K562 (cell line): Measurements from ENCODE around the gene LRRC74B. TPM values are rescaled to one million over a fixed set of nuclear protein-coding genes. Genes with fewer than 3 reads are reported as not detected.

Source experiments
- E2F3 ChIP-seq: fragments of 250-450 bp; sonication (Bioruptor Pico); IDR thresholded peaks from 2 replicates; pipeline ENCODE4 v1.4.0; 2020; ENCODE audit warnings: mild to moderate bottlenecking
- FIP1L1 ChIP-seq: fragments of 200-400 bp; formaldehyde crosslinking; IDR thresholded peaks from 2 replicates; pipeline ENCODE4 v1.6.1; 2018; ENCODE audit warnings: mild to moderate bottlenecking, low read depth, low read length; ENCODE audit not compliant: poor library complexity, severe bottlenecking
- GTF2A2 ChIP-seq: IDR thresholded peaks from 2 replicates; pipeline ENCODE4 v1.6.1; 2016; ENCODE audit warnings: mild to moderate bottlenecking, missing genetic modification characterization, missing compliant biosample characterization
- HDAC3 ChIP-seq: fragments of 450-650 bp; IDR thresholded peaks from 2 replicates; pipeline ENCODE4 v1.6.1; 2018; ENCODE audit warnings: borderline replicate concordance, mild to moderate bottlenecking, moderate library complexity; ENCODE audit not compliant: partially characterized antibody
- HIVEP1 ChIP-seq: fragments of 250-450 bp; sonication (Bioruptor Pico); IDR thresholded peaks from 2 replicates; pipeline ENCODE4 v1.4.0; 2020; ENCODE audit warnings: mild to moderate bottlenecking
- ID3 ChIP-seq, 2 experiments: fragments of 250-450 bp in 1 of 2; fragments of 450-650 bp in 1 of 2; sonication (Bioruptor Pico) in 1 of 2; IDR thresholded peaks; 2 replicates each; pipeline versions ENCODE4 v1.6.1 to v1.8.0; 2016 to 2021; ENCODE audit warnings: mild to moderate bottlenecking in 2 of 2, moderate library complexity in 2 of 2, missing compliant biosample characterization in 1 of 2, missing genetic modification characterization in 1 of 2
- IRF1 ChIP-seq: sonication (generic); formaldehyde crosslinking; IDR thresholded peaks from 2 replicates; pipeline ENCODE4 v1.8.0; 2022; ENCODE audit warnings: missing genetic modification reagents, mild to moderate bottlenecking, borderline replicate concordance
- KLF1 ChIP-seq: fragments of 450-650 bp; IDR thresholded peaks from 2 replicates; pipeline ENCODE4 v1.6.1; 2016; ENCODE audit warnings: missing genetic modification characterization, missing compliant biosample characterization
- MAFK ChIP-seq: IDR thresholded peaks from 2 replicates; pipeline ENCODE4 v1.6.1; 2011; ENCODE audit warnings: low read length, improper control_type of control experiment
- MTF1 ChIP-seq: fragments of 250-450 bp; sonication (Bioruptor Pico); IDR thresholded peaks from 2 replicates; pipeline ENCODE4 v1.9.0; 2021; ENCODE audit warnings: moderate library complexity, mild to moderate bottlenecking, inconsistent platforms, borderline replicate concordance
- NCOA6 ChIP-seq: fragments of 450-650 bp; IDR thresholded peaks from 2 replicates; pipeline ENCODE4 v1.6.1; 2017; ENCODE audit warnings: mild to moderate bottlenecking
- NFXL1 ChIP-seq: fragments of 450-650 bp; formaldehyde crosslinking; IDR thresholded peaks from 2 replicates; pipeline ENCODE4 v1.4.0; 2021; ENCODE audit warnings: mild to moderate bottlenecking
- NR4A1 ChIP-seq, 2 experiments: fragments of 250-450 bp in 1 of 2; fragments of 450-650 bp in 1 of 2; sonication (Bioruptor Pico) in 1 of 2; IDR thresholded peaks; 2 replicates each; pipeline versions ENCODE4 v1.4.0 to v1.6.1; 2016 to 2020; ENCODE audit warnings: mild to moderate bottlenecking in 2 of 2, missing compliant biosample characterization in 1 of 2, missing genetic modification characterization in 1 of 2, moderate library complexity in 1 of 2
- PKNOX1 ChIP-seq: fragments of 450-650 bp; IDR thresholded peaks from 2 replicates; pipeline ENCODE4 v1.6.1; 2016
- POU5F1 ChIP-seq: fragments of 150-350 bp; IDR thresholded peaks from 2 replicates; pipeline ENCODE4 v1.6.1; 2014; ENCODE audit warnings: borderline replicate concordance, low read length, low read depth, mild to moderate bottlenecking; ENCODE audit not compliant: partially characterized antibody
- PPARD ChIP-seq: fragments of 250-450 bp; sonication (Bioruptor Pico); IDR thresholded peaks from 2 replicates; pipeline ENCODE4 v1.8.0; 2022; ENCODE audit warnings: inconsistent platforms, mild to moderate bottlenecking, moderate library complexity
- WHSC1 ChIP-seq: IDR thresholded peaks from one replicate; pipeline ENCODE4 v1.6.1; 2012; ENCODE audit warnings: low read length, control low read depth, inconsistent platforms
- ZFPM2 ChIP-seq: fragments of 250-450 bp; sonication (Bioruptor Pico); IDR thresholded peaks from 2 replicates; pipeline ENCODE4 v1.5.1; 2022; ENCODE audit warnings: mild to moderate bottlenecking
- ZNF165 ChIP-seq: fragments of 250-450 bp; sonication (Bioruptor Pico); IDR thresholded peaks from 2 replicates; pipeline ENCODE4 v1.4.0; 2020; ENCODE audit warnings: borderline replicate concordance
- ZNF184 ChIP-seq: sonication (generic); formaldehyde crosslinking; IDR thresholded peaks from 2 replicates; pipeline ENCODE4 v1.5.0; 2020; ENCODE audit warnings: missing genetic modification reagents
- ZNF561 ChIP-seq: fragments of 450-650 bp; formaldehyde crosslinking; conservative IDR thresholded peaks from 2 replicates; pipeline ENCODE4 v1.4.0; 2020; ENCODE audit warnings: mild to moderate bottlenecking, moderate library complexity
- ZNF639 ChIP-seq, 2 experiments: fragments of 200-800 bp in 1 of 2; sonication (Bioruptor generic) in 1 of 2; sonication (generic) in 1 of 2; formaldehyde crosslinking in 1 of 2; IDR thresholded peaks in 1 of 2; conservative IDR thresholded peaks in 1 of 2; 2 replicates each; pipeline versions ENCODE4 v1.5.0 to v1.6.1; 2016 to 2020; ENCODE audit warnings: missing compliant biosample characterization in 1 of 2, missing genetic modification characterization in 1 of 2, missing genetic modification reagents in 1 of 2
- polyA plus RNA-seq, 8 experiments: library from polyadenylated mRNA; depleted of rRNA in 4 of 8; stranded (reverse) in 5 of 8; unstranded in 3 of 8; fragments of >200 nt; fragmentation: Nextera tagmentation in 2 of 8; fragmentation: Illumina TruSeq in 1 of 8; extraction: Ambion mirVana in 2 of 8; extraction: Trizol in 1 of 8; gene quantifications; 2 replicates each; pipeline versions ENCODE4 v1.2.1 to v1.2.3, GENCODE V29; 2011 to 2014; ENCODE audit warnings: inconsistent platforms in 1 of 8, missing spikeins in 1 of 8
- total RNA-seq, 7 experiments: library from RNA; depleted of rRNA in 6 of 7; stranded (reverse); fragments of >200 nt in 6 of 7; fragmentation: Illumina TruSeq in 2 of 7; extraction: Trizol in 2 of 7; gene quantifications; 2 replicates each; pipeline versions ENCODE4 v1.2.1 to v1.2.3, GENCODE V29; 2011 to 2021; ENCODE audit warnings: low replicate concordance in 1 of 7

Gene LRRC74B
- total and polyA plus RNA-seq, 9 of the 15 experiments (the other 6 are each of a cell fraction or from before 2014, with no cell fraction given) = not detected

- TF ChIP-seq ZNF165 (peak; percentile 78; the same call in 1 of the 2 replicates), WHSC1 (no peak), MAFK (no peak), GTF2A2 (tag) (no peak), NFXL1 (CRISPR knock-in tag) (0 out of 2 replicates have a peak, but pooled peaks have one; percentile 19), IRF1 (no peak), ID3 (CRISPR knock-in tag; IDR thresholded peaks at IDR 0.05) (no peak), ID3 (tag; IDR thresholded peaks at IDR 0.05) (peak; percentile 44; the same call in 1 of the 2 replicates), POU5F1 (no peak), MTF1 (peak; percentile 78; the same call in 1 of the 2 replicates), FIP1L1 (peak; percentile 33), ZNF639 (CRISPR knock-in tag; conservative IDR thresholded peaks at IDR 0.05 in 1 of 2, IDR thresholded peaks at IDR 0.05 in 1 of 2) (0 out of 4 replicates have a peak, but pooled peaks of 1 of the 2 experiments have one; percentile 46), ZNF561 (CRISPR knock-in tag) (0 out of 2 replicates have a peak, but pooled peaks have one; percentile 53), E2F3 (CRISPR knock-in tag) (peak; percentile 77), ZFPM2 (CRISPR knock-in tag) (0 out of 2 replicates have a peak, but pooled peaks have one; percentile 62), HIVEP1 (peak; percentile 72; the same call in 1 of the 2 replicates), HDAC3 (no peak), ZNF184 (CRISPR knock-in tag) (0 out of 2 replicates have a peak, but pooled peaks have one; percentile 53), PKNOX1 (no peak), PPARD (CRISPR knock-in tag) (0 out of 2 replicates have a peak, but pooled peaks have one; percentile 25), NCOA6 (no peak), NR4A1 (CRISPR knock-in tag; IDR thresholded peaks at IDR 0.05) (0 out of 2 replicates have a peak, but pooled peaks have one; percentile 45), NR4A1 (tag; IDR thresholded peaks at IDR 0.05) (no peak), KLF1 (peak; percentile 54; the same call in 1 of the 2 replicates)
These were observed 19.7 kb upstream of the LRRC74B start (continued) for GRCh38 chr22:21025763-21026755.
